Upper lobe of right lung (tissue), 1 donor: ENCODE measurements around the gene DUSP2. TPM values are rescaled to one million over a fixed set of nuclear protein-coding genes. Genes with fewer than 3 reads are reported as not detected.

Source experiments
- ATAC-seq: fragments of 200-7000 bp; cut with Tn5 transposase; one replicate; pipeline ENCODE4 v1.9.1; 2020; ENCODE audit warnings: mild to moderate bottlenecking, moderate library complexity
- DNase-seq: peaks from one replicate; pipeline ENCODE4 v3.0.0-alpha.2; 2020
- H3K27ac ChIP-seq: fragments of 200-600 bp; one replicate; pipeline ENCODE4 v1.8.0; 2022
- H3K27me3 ChIP-seq: fragments of 200-600 bp; one replicate; pipeline ENCODE4 v1.8.0; 2022; ENCODE audit warnings: mild to moderate bottlenecking
- H3K36me3 ChIP-seq: fragments of 200-600 bp; one replicate; pipeline ENCODE4 v1.8.0; 2022
- H3K4me1 ChIP-seq: fragments of 200-600 bp; one replicate; pipeline ENCODE4 v1.8.0; 2022
- H3K4me3 ChIP-seq: fragments of 200-600 bp; one replicate; pipeline ENCODE4 v1.8.0; 2022; ENCODE audit warnings: mild to moderate bottlenecking
- H3K9me3 ChIP-seq: fragments of 200-600 bp; one replicate; pipeline ENCODE4 v1.8.0; 2022
- intact Hi-C: fragments of 100-400 bp; cut with DNase I; formaldehyde crosslinking; loops from one replicate; pipeline ENCODE4 v1.11.0; 2022
- total RNA-seq: library from RNA; stranded (reverse); fragmentation: NEBNext Ultra II Directional; extraction: Animal tissue kit (Norgen Biotek cat#: 25700); gene quantifications from one replicate; pipeline ENCODE4 v1.2.1, GENCODE V29; 2021
- TF ChIP-seq, protein P1 (sequence below): fragments of 200-600 bp; IDR thresholded peaks from one replicate; pipeline ENCODE4 v1.8.0; 2022; ENCODE audit warnings: antibody characterized with exemption
- donor health status: DM: no; HTN: yes; CAD: no; lungs with severe emphysema.

Gene DUSP2
- total RNA-seq, 1 donor from 2014 or later: 4.4 TPM

DNA sequence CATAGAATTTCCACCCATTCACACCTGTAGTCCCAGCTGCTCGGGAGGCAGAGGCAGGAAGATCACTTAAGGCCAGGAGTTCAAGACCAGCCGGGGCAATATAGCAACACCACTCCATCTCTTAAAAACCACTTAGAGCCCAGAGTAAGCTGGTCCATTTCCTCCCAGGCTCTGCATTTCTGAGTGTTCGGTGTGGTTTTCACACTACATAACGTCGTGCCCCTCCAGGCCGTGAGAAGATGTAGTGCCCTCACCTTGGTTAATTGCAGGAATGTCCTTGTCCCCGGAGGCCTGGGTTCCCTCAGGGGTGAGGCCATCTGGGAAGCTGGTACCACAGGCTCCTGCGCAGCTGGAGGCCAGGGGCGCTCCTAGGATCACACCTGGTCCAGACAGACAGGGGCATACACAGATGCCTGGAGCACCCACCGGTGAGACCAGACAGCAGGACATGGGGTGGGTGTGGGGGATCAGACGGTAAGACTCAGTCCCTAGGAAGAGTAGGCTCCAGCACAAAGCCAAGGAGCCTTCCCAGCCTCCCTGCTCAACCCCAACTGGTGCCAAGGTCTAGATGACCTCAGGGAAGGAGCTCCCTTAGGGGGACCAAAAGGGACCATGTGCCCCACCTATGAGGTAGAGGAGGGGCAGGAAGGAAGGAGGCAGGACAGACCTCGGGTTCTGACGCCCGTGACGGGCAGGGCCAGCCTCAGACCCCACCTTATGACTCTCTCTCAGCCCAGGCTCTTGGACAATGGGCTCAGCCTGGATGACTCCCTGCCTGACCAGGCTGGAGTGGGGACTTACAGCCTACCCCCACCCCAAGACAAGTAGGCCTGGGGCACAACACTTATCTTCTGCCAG, 7.7 kb downstream of the DUSP2 start:
- DNase-seq (no peak), ATAC-seq (no peak)
- no peaks in the 10 kb centered on the region for H3K4me1 ChIP-seq
- TF ChIP-seq, protein P1, sequence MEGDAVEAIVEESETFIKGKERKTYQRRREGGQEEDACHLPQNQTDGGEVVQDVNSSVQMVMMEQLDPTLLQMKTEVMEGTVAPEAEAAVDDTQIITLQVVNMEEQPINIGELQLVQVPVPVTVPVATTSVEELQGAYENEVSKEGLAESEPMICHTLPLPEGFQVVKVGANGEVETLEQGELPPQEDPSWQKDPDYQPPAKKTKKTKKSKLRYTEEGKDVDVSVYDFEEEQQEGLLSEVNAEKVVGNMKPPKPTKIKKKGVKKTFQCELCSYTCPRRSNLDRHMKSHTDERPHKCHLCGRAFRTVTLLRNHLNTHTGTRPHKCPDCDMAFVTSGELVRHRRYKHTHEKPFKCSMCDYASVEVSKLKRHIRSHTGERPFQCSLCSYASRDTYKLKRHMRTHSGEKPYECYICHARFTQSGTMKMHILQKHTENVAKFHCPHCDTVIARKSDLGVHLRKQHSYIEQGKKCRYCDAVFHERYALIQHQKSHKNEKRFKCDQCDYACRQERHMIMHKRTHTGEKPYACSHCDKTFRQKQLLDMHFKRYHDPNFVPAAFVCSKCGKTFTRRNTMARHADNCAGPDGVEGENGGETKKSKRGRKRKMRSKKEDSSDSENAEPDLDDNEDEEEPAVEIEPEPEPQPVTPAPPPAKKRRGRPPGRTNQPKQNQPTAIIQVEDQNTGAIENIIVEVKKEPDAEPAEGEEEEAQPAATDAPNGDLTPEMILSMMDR: no peak
- intact Hi-C loops: no loop called here
- H3K4me3 ChIP-seq: no peak overlapping the region
- H3K36me3 ChIP-seq: no peaks in the 10 kb centered on the region
- no peak overlapping the region for H3K27ac ChIP-seq
- no peaks in the 10 kb centered on the region for H3K27me3 ChIP-seq
- no peaks in the 10 kb centered on the region for H3K9me3 ChIP-seq

DNA sequence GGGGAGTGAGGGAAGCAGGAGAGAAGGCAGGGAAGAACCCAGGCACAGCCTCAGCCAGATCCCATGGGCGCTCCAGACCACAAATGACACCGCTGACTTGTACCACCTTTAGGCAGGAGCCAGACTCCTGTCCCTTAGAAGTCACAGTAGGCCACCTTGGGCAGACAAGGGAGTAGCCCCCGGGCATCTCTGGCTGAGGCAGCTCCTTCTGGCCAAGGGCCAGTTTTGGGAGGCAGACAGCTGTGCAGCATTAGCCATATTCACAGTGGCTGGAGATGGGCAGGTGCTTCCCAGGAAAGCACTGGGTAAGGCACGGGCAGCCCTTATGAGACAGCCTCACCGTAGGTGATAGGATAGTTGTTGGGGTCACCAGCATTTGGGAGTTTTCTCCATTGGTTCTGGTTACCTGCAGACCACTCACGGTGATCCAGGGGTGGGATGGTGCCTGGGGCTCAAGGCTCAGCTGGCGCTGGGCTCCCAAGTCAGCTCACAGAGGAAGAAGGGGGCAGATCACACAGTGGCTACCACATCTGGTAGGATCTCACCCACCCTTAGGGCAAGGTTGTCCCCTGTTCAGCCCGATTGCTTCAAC, 9.0 kb downstream of the DUSP2 start:
- Histone ChIP-seq H3K4me3 (no peak overlapping the region), H3K27me3 (no peaks in the 10 kb centered on the region), H3K27ac (no peak overlapping the region), H3K36me3 (no peaks in the 10 kb centered on the region), H3K9me3 (no peaks in the 10 kb centered on the region), H3K4me1 (no peaks in the 10 kb centered on the region)
- intact Hi-C loops: no loop called here
- DNase-seq: no peak
- ATAC-seq: no peak
- TF ChIP-seq, protein P1: no peak

DNA sequence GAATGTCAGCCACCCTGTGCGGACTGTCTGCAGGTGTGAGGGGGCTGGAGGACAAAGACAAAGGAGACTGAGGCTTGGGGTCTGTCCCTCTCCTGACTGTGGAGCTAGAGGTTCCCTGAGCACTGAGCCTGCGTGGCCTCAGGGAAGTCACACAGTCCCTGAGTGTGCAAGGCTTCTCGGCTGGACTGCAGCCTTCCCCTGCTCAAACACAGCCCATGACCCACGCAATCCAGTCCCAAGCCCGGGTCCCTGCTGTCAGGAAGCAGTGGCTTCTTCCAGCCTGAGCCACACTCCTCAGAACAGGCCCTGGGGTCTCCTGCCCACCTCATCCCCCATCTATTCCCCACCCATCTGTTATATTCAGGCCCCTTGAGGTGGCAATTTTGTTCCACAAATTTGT, 9.6 kb downstream of the DUSP2 start:
- H3K4me1 ChIP-seq: no peaks in the 10 kb centered on the region
- no peaks in the 10 kb centered on the region for H3K27me3 ChIP-seq
- TF ChIP-seq, protein P1: no peak
- H3K9me3 ChIP-seq: no peaks in the 10 kb centered on the region
- intact Hi-C loops: no loop called here
- no peak overlapping the region for H3K27ac ChIP-seq
- H3K36me3 ChIP-seq: no peaks in the 10 kb centered on the region
- DNase-seq (no peak), ATAC-seq (no peak)
- H3K4me3 ChIP-seq: no peak overlapping the region

DNA sequence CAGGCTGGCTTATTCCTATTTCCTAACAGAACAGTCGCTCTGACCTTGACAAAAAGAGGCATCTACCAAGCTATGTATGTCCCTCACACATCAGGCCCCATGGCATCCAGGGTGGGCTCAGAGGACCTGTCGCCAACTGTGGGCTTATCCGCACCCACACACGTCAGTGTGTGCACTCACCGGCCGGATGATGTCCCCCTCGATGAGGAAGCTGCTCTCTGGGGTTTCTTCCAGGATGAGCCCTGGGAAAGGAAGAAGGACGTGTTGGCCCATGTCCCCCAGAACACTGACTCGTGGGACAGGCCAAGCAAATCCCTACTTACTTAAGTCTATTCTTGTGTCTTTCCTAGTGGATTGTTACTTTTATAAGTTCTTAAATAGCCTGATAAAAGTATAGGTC, 10.1 kb downstream of the DUSP2 start:
- ATAC-seq: no peak
- DNase-seq: no peak
- intact Hi-C loops: no loop called here
- H3K27me3 ChIP-seq: no peaks in the 10 kb centered on the region
- no peaks in the 10 kb centered on the region for H3K9me3 ChIP-seq
- no peaks in the 10 kb centered on the region for H3K36me3 ChIP-seq
- no peak overlapping the region for H3K27ac ChIP-seq
- H3K4me3 ChIP-seq: no peak overlapping the region
- H3K4me1 ChIP-seq: no peaks in the 10 kb centered on the region
- TF ChIP-seq, protein P1: no peak

DNA sequence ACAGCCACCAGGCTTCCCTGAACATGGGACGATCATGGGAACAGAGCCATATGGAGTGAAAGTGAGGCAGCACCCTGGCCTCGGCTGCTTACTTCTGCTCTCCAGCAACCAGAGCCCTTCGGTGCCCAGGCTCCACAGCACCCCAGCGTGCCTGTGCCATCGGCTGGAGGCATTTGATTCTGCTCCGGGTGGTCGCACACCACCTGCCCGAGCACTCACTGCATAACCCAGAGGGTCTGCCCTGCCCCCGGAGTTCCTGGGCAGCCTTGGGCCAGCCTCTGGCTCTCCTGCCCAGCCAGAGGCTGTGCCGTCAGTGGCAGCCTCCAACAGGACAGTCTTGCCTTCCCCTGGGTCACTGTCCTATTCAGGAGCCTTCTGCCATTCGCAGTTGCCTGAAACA, 10.8 kb downstream of the DUSP2 start:
- H3K36me3 ChIP-seq: no peaks in the 10 kb centered on the region
- ATAC-seq (no peak), DNase-seq (no peak)
- H3K27me3 ChIP-seq: no peaks in the 10 kb centered on the region
- no peaks in the 10 kb centered on the region for H3K4me1 ChIP-seq
- TF ChIP-seq, protein P1: no peak
- H3K9me3 ChIP-seq: no peaks in the 10 kb centered on the region
- no peak overlapping the region for H3K4me3 ChIP-seq
- intact Hi-C loops: no loop called here
- no peak overlapping the region for H3K27ac ChIP-seq
